SU-DHL-6 (cell line): ENCODE measurements around the gene ATP2A3.
"Not testable (repeated sequence)": the region's sequence is repeated elsewhere in the genome, so short reads cannot be mapped to it uniquely, and the experiment has no call there.

ENCODE experiments used
- H2AFZ ChIP-seq: fragments of 200-600 bp; sonication (generic); 2 replicates; pipeline ENCODE4 v1.6.1; 2014; ENCODE audit warnings: low read depth, mild to moderate bottlenecking, moderate library complexity, mixed read lengths, antibody characterized with exemption, low read length; ENCODE audit not compliant: severe bottlenecking
- H3F3A ChIP-seq: fragments of 200-600 bp; shearing (Covaris generic); 2 replicates; pipeline ENCODE4 v1.6.0; 2016; ENCODE audit warnings: antibody characterized with exemption, mild to moderate bottlenecking; ENCODE audit not compliant: insufficient read depth
- H3K27ac ChIP-seq: fragments of 200-600 bp; sonication (generic); 2 replicates; pipeline ENCODE4 v1.5.1; 2016; ENCODE audit warnings: low read depth, mild to moderate bottlenecking, low read length, moderate library complexity, mixed read lengths
- H3K27me3 ChIP-seq: fragments of 200-600 bp; sonication (generic), shearing (Covaris generic); 2 replicates; pipeline ENCODE4 v1.6.0; 2014; ENCODE audit warnings: mild to moderate bottlenecking, low read length
- H3K36me3 ChIP-seq: fragments of 200-600 bp; sonication (generic); 2 replicates; pipeline ENCODE4 v1.6.1; 2014; ENCODE audit warnings: mild to moderate bottlenecking, low read length, mixed read lengths
- H3K4me2 ChIP-seq: fragments of 300-600, 200-600 bp; shearing (Covaris generic), sonication (generic); 2 replicates; pipeline ENCODE4 v1.6.0; 2014; ENCODE audit warnings: low read length, low read depth, mild to moderate bottlenecking; ENCODE audit not compliant: poor library complexity, severe bottlenecking
- H3K4me3 ChIP-seq: fragments of 200-600 bp; sonication (generic); 2 replicates; pipeline ENCODE4 v1.5.1; 2014; ENCODE audit warnings: antibody characterized with exemption, low read length, mild to moderate bottlenecking, mixed read lengths; ENCODE audit not compliant: insufficient read depth, poor library complexity, severe bottlenecking
- H3K79me2 ChIP-seq: fragments of 200-600 bp; sonication (generic); 2 replicates; pipeline ENCODE4 v1.6.1; 2014; ENCODE audit warnings: mild to moderate bottlenecking, low read length, moderate library complexity; ENCODE audit not compliant: insufficient read depth
- H3K9ac ChIP-seq: fragments of 200-600 bp; sonication (generic); 2 replicates; pipeline ENCODE4 v1.7.0; 2014; ENCODE audit warnings: mild to moderate bottlenecking, low read length
- H3K9me2 ChIP-seq: fragments of 200-600 bp; sonication (generic); replicated peaks from 2 replicates; pipeline ENCODE4 v1.6.1; 2014; ENCODE audit warnings: low read length; ENCODE audit not compliant: insufficient read depth
- H3K9me3 ChIP-seq: fragments of 200-600 bp; sonication (generic); 2 replicates; pipeline ENCODE4 v1.6.1; 2014; ENCODE audit warnings: low read length, mixed read lengths; ENCODE audit not compliant: insufficient read depth
- H4K20me1 ChIP-seq: fragments of 200-600 bp; sonication (generic); 2 replicates; pipeline ENCODE4 v1.6.1; 2014; ENCODE audit warnings: low read depth, mild to moderate bottlenecking, antibody characterized with exemption, low read length, moderate library complexity, mixed read lengths
- EZH2phosphoT487 ChIP-seq: fragments of 200-600 bp; sonication (generic), shearing (Covaris generic); conservative IDR thresholded peaks from 2 replicates; pipeline ENCODE4 v1.6.1; 2018; ENCODE audit warnings: mild to moderate bottlenecking, antibody characterized with exemption, low read length, moderate library complexity, mixed read lengths
- TF ChIP-seq, protein P1 (sequence below): fragments of 200-600 bp; sonication (generic); IDR thresholded peaks from one replicate; pipeline ENCODE4 v1.5.1; 2017; ENCODE audit warnings: antibody characterized with exemption, mild to moderate bottlenecking, low read length, moderate library complexity; ENCODE audit not compliant: insufficient read depth, poor library complexity, severe bottlenecking

Gene ATP2A3

GRCh38 chr17:3949418-3949817 lies 14.8 kb downstream of the ATP2A3 start:
- no peaks in the 10 kb centered on the region for H4K20me1 ChIP-seq
- H3K9me3 ChIP-seq: no peaks in the 10 kb centered on the region
- H3K4me2 ChIP-seq: no peak overlapping the region
- no peak overlapping the region for H3K4me3 ChIP-seq
- H3K79me2 ChIP-seq: peaks cover 14% of the 10 kb centered on the region; the same call in 1 of the 2 replicates
- no peak overlapping the region for H3K27ac ChIP-seq
- no peaks in the 10 kb centered on the region for H3K9me2 ChIP-seq
- no peak overlapping the region for H3K9ac ChIP-seq
- no peak overlapping the region for H2AFZ ChIP-seq
- no peaks in the 10 kb centered on the region for H3K27me3 ChIP-seq
- H3F3A ChIP-seq: peaks cover 5% of the 10 kb centered on the region; the same call in 1 of the 2 replicates
- H3K36me3 ChIP-seq: peaks cover 8% of the 10 kb centered on the region; the same call in 1 of the 2 replicates
- TF ChIP-seq EZH2phosphoT487: no peak
- TF ChIP-seq, protein P1, sequence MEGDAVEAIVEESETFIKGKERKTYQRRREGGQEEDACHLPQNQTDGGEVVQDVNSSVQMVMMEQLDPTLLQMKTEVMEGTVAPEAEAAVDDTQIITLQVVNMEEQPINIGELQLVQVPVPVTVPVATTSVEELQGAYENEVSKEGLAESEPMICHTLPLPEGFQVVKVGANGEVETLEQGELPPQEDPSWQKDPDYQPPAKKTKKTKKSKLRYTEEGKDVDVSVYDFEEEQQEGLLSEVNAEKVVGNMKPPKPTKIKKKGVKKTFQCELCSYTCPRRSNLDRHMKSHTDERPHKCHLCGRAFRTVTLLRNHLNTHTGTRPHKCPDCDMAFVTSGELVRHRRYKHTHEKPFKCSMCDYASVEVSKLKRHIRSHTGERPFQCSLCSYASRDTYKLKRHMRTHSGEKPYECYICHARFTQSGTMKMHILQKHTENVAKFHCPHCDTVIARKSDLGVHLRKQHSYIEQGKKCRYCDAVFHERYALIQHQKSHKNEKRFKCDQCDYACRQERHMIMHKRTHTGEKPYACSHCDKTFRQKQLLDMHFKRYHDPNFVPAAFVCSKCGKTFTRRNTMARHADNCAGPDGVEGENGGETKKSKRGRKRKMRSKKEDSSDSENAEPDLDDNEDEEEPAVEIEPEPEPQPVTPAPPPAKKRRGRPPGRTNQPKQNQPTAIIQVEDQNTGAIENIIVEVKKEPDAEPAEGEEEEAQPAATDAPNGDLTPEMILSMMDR: no peak

DNA sequence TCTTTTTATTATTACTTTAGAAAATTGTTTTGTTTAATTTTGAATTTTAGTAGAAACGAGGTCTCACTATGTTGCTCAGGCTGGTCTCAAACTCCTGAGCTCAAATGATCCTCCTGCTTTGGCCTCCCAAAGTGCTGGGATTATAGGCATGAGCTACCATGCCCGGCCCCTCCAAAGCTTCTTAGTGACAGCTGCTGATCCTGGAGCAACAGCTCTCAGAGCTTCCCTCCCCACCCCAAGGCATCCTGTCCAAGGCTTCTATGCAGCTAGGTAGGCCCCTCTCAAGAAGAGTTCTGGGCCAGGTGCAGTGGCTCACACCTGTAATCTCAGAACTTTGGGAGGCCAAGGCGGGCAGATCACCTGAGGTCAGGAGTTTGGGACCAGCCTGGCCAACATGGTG lies 15.7 kb downstream of the ATP2A3 start:
- H3K9ac ChIP-seq, H3K36me3 ChIP-seq, H3K27ac ChIP-seq, H3K9me2 ChIP-seq, H3K27me3 ChIP-seq, H3K4me2 ChIP-seq, H3F3A ChIP-seq, H2AFZ ChIP-seq, H3K4me3 ChIP-seq, H4K20me1 ChIP-seq, H3K9me3 ChIP-seq: not testable (repeated sequence)
- H3K79me2 ChIP-seq: peaks cover 12% of the 10 kb centered on the region; the same call in 1 of the 2 replicates

- Histone ChIP-seq H3K9me3 (no peaks in the 10 kb centered on the region), H3K79me2 (peaks cover 6% of the 10 kb centered on the region; the same call in 1 of the 2 replicates), H3F3A (peaks cover 5% of the 10 kb centered on the region; the same call in 1 of the 2 replicates), H3K27ac (no peak overlapping the region), H3K27me3 (no peaks in the 10 kb centered on the region), H3K9me2 (no peaks in the 10 kb centered on the region), H3K4me2 (no peak overlapping the region), H3K9ac (no peak overlapping the region), H2AFZ (no peak overlapping the region), H3K4me3 (no peak overlapping the region), H3K36me3 (peaks cover 8% of the 10 kb centered on the region; the same call in 1 of the 2 replicates), H4K20me1 (no peaks in the 10 kb centered on the region)
- no peak for TF ChIP-seq EZH2phosphoT487
- TF ChIP-seq, protein P1: no peak
These were observed 16.9 kb downstream of the ATP2A3 start for GRCh38 chr17:3947318-3947810.

DNA sequence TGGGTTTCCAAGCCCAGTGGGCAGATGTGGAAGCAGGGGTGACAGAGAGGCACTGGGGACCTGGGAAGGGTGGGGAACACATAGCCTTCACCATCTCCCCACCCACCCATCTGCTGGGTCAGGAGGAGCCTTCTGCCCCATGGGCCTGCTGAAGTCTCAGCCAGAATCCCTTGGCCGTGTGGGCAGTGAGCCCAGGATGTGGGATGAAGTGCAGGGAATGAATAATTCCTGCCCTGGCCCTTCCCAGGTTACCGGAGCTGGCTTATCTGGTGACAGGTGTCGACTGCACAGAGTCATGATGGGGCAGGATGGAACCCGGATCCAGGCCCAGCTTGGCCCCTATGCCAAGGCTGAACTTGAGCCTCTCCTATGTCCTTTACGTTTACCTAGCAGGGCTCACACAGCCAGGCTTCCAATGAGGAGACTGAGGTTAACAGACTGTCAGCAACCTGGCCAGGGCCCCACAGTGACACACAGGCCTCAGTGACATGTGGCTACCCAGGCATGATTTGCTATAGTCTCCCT lies 17.5 kb downstream of the ATP2A3 start:
- H3K4me3 ChIP-seq: no peak overlapping the region

More for the DNA sequence above, 17.5 kb downstream of the ATP2A3 start:
- Histone ChIP-seq H3F3A (peaks cover 5% of the 10 kb centered on the region; the same call in 1 of the 2 replicates), H3K9me3 (no peaks in the 10 kb centered on the region), H3K27me3 (no peaks in the 10 kb centered on the region), H3K9ac (no peak overlapping the region), H3K27ac (no peak overlapping the region), H3K4me2 (no peak overlapping the region), H3K79me2 (peaks cover 6% of the 10 kb centered on the region; the same call in 1 of the 2 replicates), H2AFZ (no peak overlapping the region), H3K36me3 (peaks cover 8% of the 10 kb centered on the region; the same call in 1 of the 2 replicates), H3K9me2 (no peaks in the 10 kb centered on the region), H4K20me1 (no peaks in the 10 kb centered on the region)
- TF ChIP-seq EZH2phosphoT487: no peak
- TF ChIP-seq, protein P1: no peak
